ENCODE data around the gene RFX4. TPM values are rescaled to one million over a fixed set of nuclear protein-coding genes. Genes with fewer than 3 reads are reported as not detected.
"Not testable (repeated sequence)": the region's sequence is repeated elsewhere in the genome, so short reads cannot be mapped to it uniquely, and the experiment has no call there.

Gene RFX4
- polyA plus RNA-seq, 4 donors = not detected

GRCh38 chr12:106588771-106589170 is 6.0 kb downstream of the RFX4 start:
- DNase-seq (ENCODE audit: low read depth in 4 of 4, low spot score in 3 of 4) = no peak

- no peak for DNase-seq (ENCODE audit: low read depth in 4 of 4, low spot score in 3 of 4)
Measured at GRCh38 chr12:106590601-106591000, 7.8 kb downstream of the RFX4 start.

- DNase-seq (ENCODE audit: low read depth in 4 of 4, low spot score in 3 of 4) = no peak
Measured at GRCh38 chr12:106594447-106594846, 11.6 kb downstream of the RFX4 start.

GRCh38 chr12:106595268-106595667 is 12.5 kb downstream of the RFX4 start:
- no peak for DNase-seq (ENCODE audit: low read depth in 4 of 4, low spot score in 3 of 4)

GRCh38 chr12:106598003-106598402 is 15.2 kb downstream of the RFX4 start:
- no peak for DNase-seq (ENCODE audit: low read depth in 4 of 4, low spot score in 3 of 4)

- DNase-seq (ENCODE audit: low read depth in 4 of 4, low spot score in 3 of 4) = no peak
Measured at GRCh38 chr12:106599302-106599701, 16.5 kb downstream of the RFX4 start.

- no peak for DNase-seq (ENCODE audit: low read depth in 4 of 4, low spot score in 3 of 4)
Measured at GRCh38 chr12:106600503-106600902, 17.7 kb downstream of the RFX4 start.

- DNase-seq (ENCODE audit: low read depth in 4 of 4, low spot score in 3 of 4) = no peak
Measured at GRCh38 chr12:106601031-106601430, 18.2 kb downstream of the RFX4 start.

- no peak for DNase-seq (ENCODE audit: low read depth in 4 of 4, low spot score in 3 of 4)
Measured at GRCh38 chr12:106601496-106601895, 18.7 kb downstream of the RFX4 start.

- DNase-seq (ENCODE audit: low read depth in 4 of 4, low spot score in 3 of 4) = no peak
Measured at GRCh38 chr12:106602076-106602475, 19.3 kb downstream of the RFX4 start.

GRCh38 chr12:106605254-106605653 is 22.4 kb downstream of the RFX4 start:
- no peak for DNase-seq (ENCODE audit: low read depth in 4 of 4, low spot score in 3 of 4)

- not testable (repeated sequence) for DNase-seq (ENCODE audit: low read depth in 4 of 4, low spot score in 3 of 4)
Measured at GRCh38 chr12:106620588-106620987, 37.8 kb downstream of the RFX4 start.

- no peak for DNase-seq (ENCODE audit: low read depth in 4 of 4, low spot score in 3 of 4)
Measured at GRCh38 chr12:106625976-106626375, 43.2 kb downstream of the RFX4 start.

GRCh38 chr12:106629797-106630659 is 47.2 kb downstream of the RFX4 start:
- no peak for DNase-seq (ENCODE audit: low read depth in 4 of 4, low spot score in 3 of 4)

- no peak for DNase-seq (ENCODE audit: low read depth in 4 of 4, low spot score in 3 of 4)
Measured at GRCh38 chr12:106631150-106631549, 48.3 kb downstream of the RFX4 start.

- DNase-seq (ENCODE audit: low read depth in 4 of 4, low spot score in 3 of 4) = no peak
Measured at GRCh38 chr12:106631797-106632196, 49.0 kb downstream of the RFX4 start.

GRCh38 chr12:106632797-106633450 is 50.1 kb downstream of the RFX4 start:
- DNase-seq (ENCODE audit: low read depth in 4 of 4, low spot score in 3 of 4) = no peak

GRCh38 chr12:106633451-106633823 is 50.6 kb downstream of the RFX4 start:
- DNase-seq (ENCODE audit: low read depth in 4 of 4, low spot score in 3 of 4) = no peak

GRCh38 chr12:106634206-106634605 is 51.4 kb downstream of the RFX4 start:
- no peak for DNase-seq (ENCODE audit: low read depth in 4 of 4, low spot score in 3 of 4)

- no peak for DNase-seq (ENCODE audit: low read depth in 4 of 4, low spot score in 3 of 4)
Measured at GRCh38 chr12:106643000-106643399, 60.2 kb downstream of the RFX4 start.

GRCh38 chr12:106644335-106645073 is 61.7 kb downstream of the RFX4 start:
- DNase-seq (ENCODE audit: low read depth in 4 of 4, low spot score in 3 of 4) = no peak

GRCh38 chr12:106645074-106645421 is 62.2 kb downstream of the RFX4 start:
- no peak for DNase-seq (ENCODE audit: low read depth in 4 of 4, low spot score in 3 of 4)
